EL (cell line): Measurements from ENCODE around the gene TPGS2.
"Not testable (repeated sequence)": the region's sequence is repeated elsewhere in the genome, so short reads cannot be mapped to it uniquely, and the experiment has no call there.

Experiments
- DNase-seq: peaks from one replicate; pipeline ENCODE4 v3.0.0-alpha.2; 2016

Gene TPGS2

GRCh38 chr18:36771245-36771644 is 57.6 kb downstream of the TPGS2 start:
- DNase-seq: no peak

- no peak for DNase-seq
These were observed 58.4 kb downstream of the TPGS2 start for GRCh38 chr18:36770315-36770946.

- no peak for DNase-seq
These were observed 59.0 kb downstream of the TPGS2 start for GRCh38 chr18:36769611-36770314.

- DNase-seq: peak; percentile 64
These were observed 59.6 kb downstream of the TPGS2 start for GRCh38 chr18:36769172-36769571.

GRCh38 chr18:36766836-36767235 is 62.0 kb downstream of the TPGS2 start:
- DNase-seq: no peak

- DNase-seq: not testable (repeated sequence)
These were observed 65.8 kb downstream of the TPGS2 start for GRCh38 chr18:36762965-36763364.

- no peak for DNase-seq
These were observed 66.7 kb downstream of the TPGS2 start for GRCh38 chr18:36762074-36762473.

GRCh38 chr18:36761186-36761698 is 67.6 kb downstream of the TPGS2 start:
- DNase-seq: no peak

GRCh38 chr18:36760598-36760997 is 68.2 kb downstream of the TPGS2 start:
- DNase-seq: no peak

- DNase-seq: no peak
These were observed 69.5 kb downstream of the TPGS2 start for GRCh38 chr18:36759167-36759776.

GRCh38 chr18:36758623-36759022 is 70.2 kb downstream of the TPGS2 start:
- DNase-seq: no peak

GRCh38 chr18:36757991-36758390 is 70.8 kb downstream of the TPGS2 start:
- peak; percentile 46 for DNase-seq

GRCh38 chr18:36757081-36757480 is 71.7 kb downstream of the TPGS2 start:
- peak; percentile 67 for DNase-seq

GRCh38 chr18:36756242-36756641 is 72.6 kb downstream of the TPGS2 start:
- DNase-seq: peak; percentile 57

GRCh38 chr18:36752929-36753865 is 75.6 kb downstream of the TPGS2 start:
- no peak for DNase-seq

GRCh38 chr18:36745219-36745975 is 83.4 kb downstream of the TPGS2 start:
- no peak for DNase-seq

GRCh38 chr18:36744261-36744876 is 84.4 kb downstream of the TPGS2 start:
- peak; percentile 54 for DNase-seq
